K562 (cell line): ENCODE results near the gene TTC8. TPM values are rescaled to one million over a fixed set of nuclear protein-coding genes. Genes with fewer than 3 reads are reported as not detected.

ENCODE experiments used
- BMI1 ChIP-seq: fragments of 150-350 bp; IDR thresholded peaks from 2 replicates; pipeline ENCODE4 v1.6.1; 2014; ENCODE audit warnings: low read length
- CHD7 ChIP-seq: fragments of 200-600 bp; sonication (generic); IDR thresholded peaks from one replicate; pipeline ENCODE4 v1.6.1; 2012; ENCODE audit warnings: mild to moderate bottlenecking, low read depth, low read length, inconsistent platforms
- CREM ChIP-seq: IDR thresholded peaks from 2 replicates; pipeline ENCODE4 v1.6.1; 2014; ENCODE audit warnings: antibody characterized with exemption, low read depth
- KLF10 ChIP-seq: fragments of 250-450 bp; sonication (Bioruptor Pico); IDR thresholded peaks from 2 replicates; pipeline ENCODE4 v1.6.1; 2021; ENCODE audit warnings: matching md5 sums
- PHF21A ChIP-seq: fragments of 450-650 bp; IDR thresholded peaks from 2 replicates; pipeline ENCODE4 v1.6.1; 2017; ENCODE audit warnings: low read depth, borderline replicate concordance
- USF1 ChIP-seq: sonication (generic); formaldehyde crosslinking; IDR thresholded peaks from 2 replicates; pipeline ENCODE4 v1.9.0; 2022; ENCODE audit warnings: mild to moderate bottlenecking, missing genetic modification reagents
- VEZF1 ChIP-seq: fragments of 200-800 bp; sonication (Bioruptor generic); IDR thresholded peaks from 2 replicates; pipeline ENCODE4 v1.6.1; 2017; ENCODE audit warnings: missing genetic modification characterization, missing compliant biosample characterization
- ZNF41 ChIP-seq: fragments of 250-450 bp; sonication (Bioruptor Pico); conservative IDR thresholded peaks from 2 replicates; pipeline ENCODE4 v1.4.0; 2020; ENCODE audit warnings: mild to moderate bottlenecking
- polyA plus RNA-seq, 8 experiments: library from polyadenylated mRNA; depleted of rRNA in 4 of 8; stranded (reverse) in 5 of 8; unstranded in 3 of 8; fragments of >200 nt; fragmentation: Nextera tagmentation in 2 of 8; fragmentation: Illumina TruSeq in 1 of 8; extraction: Ambion mirVana in 2 of 8; extraction: Trizol in 1 of 8; gene quantifications; 2 replicates each; pipeline versions ENCODE4 v1.2.1 to v1.2.3, GENCODE V29; 2011 to 2014; ENCODE audit warnings: inconsistent platforms in 1 of 8, missing spikeins in 1 of 8
- total RNA-seq, 7 experiments: library from RNA; depleted of rRNA in 6 of 7; stranded (reverse); fragments of >200 nt in 6 of 7; fragmentation: Illumina TruSeq in 2 of 7; extraction: Trizol in 2 of 7; gene quantifications; 2 replicates each; pipeline versions ENCODE4 v1.2.1 to v1.2.3, GENCODE V29; 2011 to 2021; ENCODE audit warnings: low replicate concordance in 1 of 7

Gene TTC8
- total and polyA plus RNA-seq, 9 of the 15 experiments (the other 6 are each of a cell fraction or from before 2014, with no cell fraction given): 7.3 to 22.7 (median 9.6) TPM

GRCh38 chr14:88914956-88915355 lies 90.5 kb downstream of the TTC8 start (continued):
- no peak for TF ChIP-seq CREM
- TF ChIP-seq CHD7: no peak
- TF ChIP-seq ZNF41 (CRISPR knock-in tag): no peak
- no peak for TF ChIP-seq USF1 (CRISPR knock-in tag)
- no peak for TF ChIP-seq VEZF1 (CRISPR knock-in tag)
- no peak for TF ChIP-seq KLF10 (CRISPR knock-in tag)
- no peak for TF ChIP-seq BMI1
- no peak for TF ChIP-seq PHF21A
